Neural crest cell (in vitro differentiated cells): ENCODE data around the gene TSPEAR. TPM values are rescaled to one million over a fixed set of nuclear protein-coding genes. Genes with fewer than 3 reads are reported as not detected.

Experiments used
- DNase-seq: peaks from one replicate; pipeline ENCODE4 v3.0.0; 2021; ENCODE audit warnings: low read depth, mixed read lengths, low spot score
- H3K27ac Mint-ChIP-seq: one replicate; pipeline ENCODE4 v1.8.0; 2021; ENCODE audit warnings: mild to moderate bottlenecking, mixed read lengths; ENCODE audit not compliant: unreplicated experiment
- H3K27me3 Mint-ChIP-seq: 2 replicates; pipeline ENCODE4 v1.8.0; 2021; ENCODE audit warnings: low read depth, mild to moderate bottlenecking, mixed read lengths
- H3K36me3 Mint-ChIP-seq: 2 replicates; pipeline ENCODE4 v1.8.0; 2021; ENCODE audit warnings: low read depth, mild to moderate bottlenecking, mixed read lengths
- H3K4me1 Mint-ChIP-seq: 2 replicates; pipeline ENCODE4 v1.8.0; 2021; ENCODE audit warnings: mixed read lengths
- H3K4me3 Mint-ChIP-seq: one replicate; pipeline ENCODE4 v1.8.0; 2021; ENCODE audit warnings: mild to moderate bottlenecking, mixed read lengths
- H3K9me3 Mint-ChIP-seq: 2 replicates; pipeline ENCODE4 v1.8.0; 2021; ENCODE audit warnings: mixed read lengths
- total RNA-seq: library from RNA; stranded (reverse); gene quantifications from 2 replicates; pipeline ENCODE4 v1.2.1, GENCODE V29; 2021
- TF ChIP-seq, protein P1 (sequence below): fragments of 200-600 bp; sonication (generic); conservative IDR thresholded peaks from 2 replicates; pipeline ENCODE4 v1.5.0; 2021; ENCODE audit warnings: antibody characterized with exemption, mild to moderate bottlenecking

Gene TSPEAR
- total RNA-seq, 1 donor from 2014 or later, result not detected

DNA sequence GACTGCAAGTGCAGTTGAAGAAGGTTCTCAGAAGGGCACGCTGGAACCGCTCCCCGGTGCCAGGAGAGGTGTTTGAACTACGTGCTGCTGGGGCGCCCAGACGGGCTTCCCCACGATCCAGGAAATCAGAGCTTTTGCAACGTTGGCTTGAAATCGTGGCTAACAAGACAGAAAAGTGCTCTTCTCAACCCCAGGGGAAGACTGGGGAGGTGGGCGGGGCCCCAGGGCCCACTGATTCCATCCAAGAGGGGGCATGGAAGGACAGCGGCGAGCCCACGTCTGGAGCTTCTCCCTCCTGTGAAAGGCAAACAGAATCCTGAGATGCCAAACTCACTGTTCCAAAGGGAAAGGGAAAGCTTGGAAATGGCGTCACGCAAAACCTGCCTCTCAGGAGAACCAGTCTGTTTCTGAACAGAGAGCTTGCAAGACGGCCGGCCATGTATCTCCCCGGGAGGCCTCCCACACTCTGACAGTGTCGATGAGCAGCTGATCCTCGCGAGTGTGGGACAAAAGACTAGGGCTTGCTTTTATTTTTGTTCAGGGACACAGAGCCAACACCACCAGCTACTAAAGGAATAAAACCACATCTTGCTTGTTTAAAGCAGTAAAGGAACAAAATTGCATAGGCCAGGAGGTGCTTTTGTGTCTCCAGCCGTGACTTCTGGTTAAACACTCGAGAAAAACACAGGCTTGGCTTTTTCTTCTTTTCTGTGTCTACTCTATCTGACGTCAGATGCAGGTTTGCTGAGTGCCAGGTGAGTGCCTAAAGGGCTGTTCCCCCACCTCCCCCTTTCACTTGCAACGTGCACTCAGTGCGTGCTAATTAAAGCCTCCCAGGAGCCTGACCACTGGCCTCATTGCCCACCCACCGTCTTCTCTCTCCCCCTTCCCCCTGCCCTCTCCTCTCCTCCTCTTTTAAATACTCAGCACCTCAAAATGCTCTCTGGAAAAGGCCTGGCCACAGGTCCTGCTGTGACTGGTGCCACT, 214.5 kb downstream of the TSPEAR start:
- Mint-ChIP-seq H3K4me1 (peaks cover 8% of the 10 kb centered on the region), H3K27ac (no peak overlapping the region), H3K36me3 (peaks cover 22% of the 10 kb centered on the region), H3K4me3 (no peak overlapping the region), H3K9me3 (peaks cover 11% of the 10 kb centered on the region), H3K27me3 (no peaks in the 10 kb centered on the region)
- no peak for DNase-seq
- TF ChIP-seq, protein P1, sequence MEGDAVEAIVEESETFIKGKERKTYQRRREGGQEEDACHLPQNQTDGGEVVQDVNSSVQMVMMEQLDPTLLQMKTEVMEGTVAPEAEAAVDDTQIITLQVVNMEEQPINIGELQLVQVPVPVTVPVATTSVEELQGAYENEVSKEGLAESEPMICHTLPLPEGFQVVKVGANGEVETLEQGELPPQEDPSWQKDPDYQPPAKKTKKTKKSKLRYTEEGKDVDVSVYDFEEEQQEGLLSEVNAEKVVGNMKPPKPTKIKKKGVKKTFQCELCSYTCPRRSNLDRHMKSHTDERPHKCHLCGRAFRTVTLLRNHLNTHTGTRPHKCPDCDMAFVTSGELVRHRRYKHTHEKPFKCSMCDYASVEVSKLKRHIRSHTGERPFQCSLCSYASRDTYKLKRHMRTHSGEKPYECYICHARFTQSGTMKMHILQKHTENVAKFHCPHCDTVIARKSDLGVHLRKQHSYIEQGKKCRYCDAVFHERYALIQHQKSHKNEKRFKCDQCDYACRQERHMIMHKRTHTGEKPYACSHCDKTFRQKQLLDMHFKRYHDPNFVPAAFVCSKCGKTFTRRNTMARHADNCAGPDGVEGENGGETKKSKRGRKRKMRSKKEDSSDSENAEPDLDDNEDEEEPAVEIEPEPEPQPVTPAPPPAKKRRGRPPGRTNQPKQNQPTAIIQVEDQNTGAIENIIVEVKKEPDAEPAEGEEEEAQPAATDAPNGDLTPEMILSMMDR, result no peak

DNA sequence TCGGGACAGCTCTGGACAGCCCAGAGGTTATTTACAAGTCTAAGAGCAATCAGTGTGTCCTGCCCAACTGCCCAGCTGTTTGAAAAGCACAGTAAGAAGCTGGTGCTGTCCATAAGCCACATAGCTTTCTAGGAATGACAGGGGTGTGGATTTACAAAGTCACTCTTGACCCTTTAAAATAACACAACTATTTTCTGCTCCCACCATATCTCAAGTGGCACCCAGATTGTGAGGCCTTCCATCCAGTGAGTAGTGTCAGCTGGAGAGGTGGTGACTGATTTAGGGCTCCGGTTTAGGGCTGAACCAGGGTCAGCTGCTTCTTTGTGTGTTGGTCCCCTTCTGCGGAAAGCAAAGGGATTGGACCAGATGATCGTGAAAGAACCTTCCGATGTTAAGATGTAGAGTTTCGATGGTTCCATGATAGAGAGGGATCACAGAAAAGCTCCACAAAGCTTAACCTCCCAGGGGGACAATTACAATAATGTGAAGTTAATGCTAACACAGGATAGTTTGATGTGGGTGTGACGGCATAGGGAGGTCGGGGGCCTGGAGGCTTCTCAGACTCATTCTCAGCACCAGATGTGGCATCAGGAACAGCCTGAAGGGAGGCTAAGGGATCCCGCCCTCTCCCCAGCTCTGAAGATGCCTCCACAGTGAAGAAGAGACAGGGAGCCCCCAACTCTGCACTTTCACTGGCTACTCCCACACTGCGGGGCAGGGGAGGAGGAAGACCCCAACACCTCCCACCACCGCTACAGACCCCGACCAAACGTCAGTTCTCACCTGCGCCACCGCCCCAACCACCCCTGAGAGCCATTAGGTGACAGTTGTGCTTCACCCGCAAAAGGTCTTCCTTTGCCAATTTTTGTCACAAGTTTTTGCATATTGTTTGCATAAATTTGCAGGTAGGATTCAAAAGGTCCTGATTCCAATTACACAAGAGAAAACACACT, 215.5 kb downstream of the TSPEAR start:
- Mint-ChIP-seq H3K9me3 (peaks cover 13% of the 10 kb centered on the region), H3K27ac (no peak overlapping the region), H3K36me3 (peaks cover 26% of the 10 kb centered on the region), H3K27me3 (no peaks in the 10 kb centered on the region), H3K4me3 (no peak overlapping the region), H3K4me1 (peaks cover 8% of the 10 kb centered on the region)
- TF ChIP-seq, protein P1, result no peak
- DNase-seq, result no peak

DNA sequence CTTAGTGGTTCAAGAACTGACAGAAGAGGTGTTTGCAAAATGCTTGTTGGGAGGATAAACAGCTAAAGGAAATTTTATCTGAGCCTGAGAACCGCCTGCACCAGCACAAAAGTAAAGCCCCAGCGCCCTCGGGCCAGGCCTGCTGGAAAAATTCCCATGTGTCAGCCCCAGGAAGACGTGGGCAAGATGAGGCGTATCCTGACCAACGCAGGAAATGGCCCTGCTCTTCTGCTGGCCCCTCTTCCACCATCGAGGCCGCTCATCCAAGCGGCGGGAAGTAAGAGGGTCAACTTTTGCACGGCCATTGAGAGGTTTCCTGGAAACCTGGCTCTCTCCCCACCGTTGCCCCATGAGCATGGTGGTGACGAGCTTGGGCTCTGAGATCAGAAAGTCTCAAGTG, 216.4 kb downstream of the TSPEAR start:
- Mint-ChIP-seq H3K4me1 (peaks cover 8% of the 10 kb centered on the region), H3K27ac (no peak overlapping the region), H3K9me3 (peaks cover 14% of the 10 kb centered on the region), H3K27me3 (no peaks in the 10 kb centered on the region), H3K4me3 (no peak overlapping the region), H3K36me3 (peaks cover 28% of the 10 kb centered on the region)
- TF ChIP-seq, protein P1, result no peak
- no peak for DNase-seq

DNA sequence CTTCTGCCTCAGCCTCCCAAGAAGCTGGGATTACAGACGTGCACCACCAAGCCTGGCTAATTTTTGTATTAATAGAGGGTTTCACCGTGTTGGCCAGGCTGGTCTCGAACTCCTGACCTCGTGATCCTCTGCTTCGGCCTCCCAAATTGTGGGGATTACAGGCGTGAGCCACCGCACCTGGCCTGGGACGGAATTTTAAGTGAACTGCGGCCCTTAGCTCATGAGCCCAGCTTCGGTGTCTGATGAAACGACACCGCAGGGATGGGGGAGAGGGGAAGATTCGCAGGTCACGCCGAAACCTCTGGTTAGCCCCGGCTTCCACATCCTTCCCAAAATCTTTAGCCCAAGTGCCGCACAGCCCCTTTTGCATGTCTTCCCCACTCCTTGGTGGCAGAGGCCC, 217.0 kb downstream of the TSPEAR start:
- Mint-ChIP-seq H3K36me3 (peaks cover 30% of the 10 kb centered on the region), H3K4me1 (peaks cover 8% of the 10 kb centered on the region), H3K27me3 (no peaks in the 10 kb centered on the region), H3K4me3 (no peak overlapping the region), H3K27ac (no peak overlapping the region), H3K9me3 (peaks cover 15% of the 10 kb centered on the region)
- DNase-seq, result no peak
- TF ChIP-seq, protein P1, result no peak

DNA sequence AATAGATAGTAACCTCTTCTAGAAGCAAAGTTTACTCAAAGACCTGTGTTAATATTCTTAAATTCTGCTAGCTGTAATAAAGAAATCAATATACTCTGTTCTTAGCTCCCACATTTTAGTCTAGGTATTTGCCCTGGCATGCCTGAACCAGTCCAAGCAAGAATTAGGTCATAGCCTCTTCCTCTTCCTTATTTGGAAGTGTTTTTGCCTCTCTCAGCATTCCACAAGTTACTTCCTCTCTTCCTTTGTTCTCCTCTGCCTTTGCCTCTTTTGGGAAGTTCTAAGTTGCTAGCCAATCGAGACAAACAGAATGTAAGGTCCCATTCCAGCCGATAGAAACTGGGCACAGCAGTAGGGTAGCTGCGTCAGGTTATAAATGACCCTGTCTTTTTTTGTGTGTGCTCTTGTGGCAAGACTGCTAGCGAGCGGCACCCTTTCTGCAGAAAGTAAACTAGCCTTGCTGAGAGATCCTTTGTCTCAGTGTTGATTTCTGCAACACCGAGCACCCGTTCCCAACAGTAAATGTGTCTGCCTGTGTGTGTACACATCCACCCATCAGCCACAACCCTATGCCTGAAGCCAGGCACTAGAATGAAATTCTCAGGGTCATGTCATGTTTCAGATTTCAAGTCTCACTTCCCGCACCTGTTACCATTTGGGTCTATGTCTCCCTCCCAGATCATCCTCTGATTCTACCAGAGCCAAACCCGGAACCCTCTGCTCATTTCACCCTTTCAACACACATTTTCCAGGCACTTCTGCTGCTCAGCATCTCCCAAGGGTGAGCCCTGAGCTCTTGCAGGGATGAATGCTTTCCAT, 218.6 kb downstream of the TSPEAR start:
- H3K4me3 Mint-ChIP-seq, result no peak overlapping the region
- DNase-seq, result no peak
- TF ChIP-seq, protein P1, result no peak
- H3K27ac Mint-ChIP-seq, result no peak overlapping the region
- peaks cover 15% of the 10 kb centered on the region for H3K9me3 Mint-ChIP-seq
- peaks cover 8% of the 10 kb centered on the region for H3K4me1 Mint-ChIP-seq
- peaks cover 36% of the 10 kb centered on the region for H3K36me3 Mint-ChIP-seq
- H3K27me3 Mint-ChIP-seq, result no peaks in the 10 kb centered on the region
